ENCODE measurements around the gene RRP12.
"Not testable (repeated sequence)": the region's sequence is repeated elsewhere in the genome, so short reads cannot be mapped to it uniquely, and the experiment has no call there.

The RRP12 gene

GRCh38 chr10:97408496-97408992, 7.4 kb upstream of the RRP12 start:
- no peak for DNase-seq (ENCODE audit: low read depth, low spot score)

GRCh38 chr10:97407952-97408248, 6.8 kb upstream of the RRP12 start:
- DNase-seq (ENCODE audit: low read depth, low spot score), result no peak

GRCh38 chr10:97407211-97407951, 6.2 kb upstream of the RRP12 start:
- DNase-seq (ENCODE audit: low read depth, low spot score), result no peak

GRCh38 chr10:97406483-97406882, 5.3 kb upstream of the RRP12 start:
- DNase-seq (ENCODE audit: low read depth, low spot score), result not testable (repeated sequence)

- no peak for DNase-seq (ENCODE audit: low read depth, low spot score)
These were observed 4.9 kb upstream of the RRP12 start for GRCh38 chr10:97406064-97406463.

GRCh38 chr10:97404044-97404443, 2.9 kb upstream of the RRP12 start:
- DNase-seq (ENCODE audit: low read depth, low spot score), result no peak

- no peak for DNase-seq (ENCODE audit: low read depth, low spot score)
These were observed 347 bp upstream of the RRP12 start for GRCh38 chr10:97401455-97401919.

GRCh38 chr10:97399843-97400545, 1.1 kb downstream of the RRP12 start:
- DNase-seq (ENCODE audit: low read depth, low spot score), result no peak

GRCh38 chr10:97396056-97396455, 5.1 kb downstream of the RRP12 start:
- no peak for DNase-seq (ENCODE audit: low read depth, low spot score)

- DNase-seq (ENCODE audit: low read depth, low spot score), result no peak
These were observed 8.0 kb downstream of the RRP12 start for GRCh38 chr10:97393034-97393573.

GRCh38 chr10:97390091-97390490, 11.0 kb downstream of the RRP12 start:
- DNase-seq (ENCODE audit: low read depth, low spot score), result no peak

- DNase-seq (ENCODE audit: low read depth, low spot score), result no peak
These were observed 13.0 kb downstream of the RRP12 start for GRCh38 chr10:97388152-97388551.

GRCh38 chr10:97385565-97385964, 15.6 kb downstream of the RRP12 start:
- no peak for DNase-seq (ENCODE audit: low read depth, low spot score)

- DNase-seq (ENCODE audit: low read depth, low spot score), result no peak
These were observed 16.5 kb downstream of the RRP12 start for GRCh38 chr10:97384641-97385040.

GRCh38 chr10:97384156-97384555, 17.0 kb downstream of the RRP12 start:
- DNase-seq (ENCODE audit: low read depth, low spot score), result no peak

- no peak for DNase-seq (ENCODE audit: low read depth, low spot score)
These were observed 18.0 kb downstream of the RRP12 start for GRCh38 chr10:97383159-97383558.

- no peak for DNase-seq (ENCODE audit: low read depth, low spot score)
These were observed 19.5 kb downstream of the RRP12 start for GRCh38 chr10:97381626-97382025.

- DNase-seq (ENCODE audit: low read depth, low spot score), result no peak
These were observed 20.6 kb downstream of the RRP12 start for GRCh38 chr10:97380516-97380915.

- no peak for DNase-seq (ENCODE audit: low read depth, low spot score)
These were observed 21.9 kb downstream of the RRP12 start for GRCh38 chr10:97378933-97379921.

GRCh38 chr10:97376413-97376812, 24.7 kb downstream of the RRP12 start:
- no peak for DNase-seq (ENCODE audit: low read depth, low spot score)

GRCh38 chr10:97373456-97373855, 27.7 kb downstream of the RRP12 start:
- DNase-seq (ENCODE audit: low read depth, low spot score), result no peak

Measured in smooth muscle cell of the brain vasculature (primary cell).